Measurements from ENCODE around the gene GABBR2. TPM values are rescaled to one million over a fixed set of nuclear protein-coding genes. Genes with fewer than 3 reads are reported as not detected.

GABBR2 gene
- total and polyA plus RNA-seq, 2 experiments from 2014 or later = 0.89 to 1.3 TPM

DNA sequence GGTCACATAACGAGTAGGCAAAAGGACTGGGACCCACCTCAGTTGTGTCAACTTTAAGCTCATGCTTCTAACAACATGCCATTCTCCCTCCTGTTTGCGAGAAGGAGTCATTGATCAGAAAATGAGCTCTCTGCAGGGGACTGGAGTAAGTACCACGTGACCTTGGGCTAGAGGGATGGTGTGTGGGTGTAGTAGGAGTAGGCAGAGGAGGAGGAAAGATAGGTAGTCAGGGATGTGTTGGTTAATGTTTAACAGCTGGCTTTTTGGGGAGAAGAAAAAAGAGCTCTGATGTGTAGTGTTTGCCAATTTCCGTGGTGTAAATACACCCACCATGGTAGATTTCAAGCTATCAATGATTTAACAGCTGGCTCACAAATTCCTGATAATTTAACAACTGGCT, 293.0 kb downstream of the GABBR2 start (continued):
- TF ChIP-seq, protein P1, sequence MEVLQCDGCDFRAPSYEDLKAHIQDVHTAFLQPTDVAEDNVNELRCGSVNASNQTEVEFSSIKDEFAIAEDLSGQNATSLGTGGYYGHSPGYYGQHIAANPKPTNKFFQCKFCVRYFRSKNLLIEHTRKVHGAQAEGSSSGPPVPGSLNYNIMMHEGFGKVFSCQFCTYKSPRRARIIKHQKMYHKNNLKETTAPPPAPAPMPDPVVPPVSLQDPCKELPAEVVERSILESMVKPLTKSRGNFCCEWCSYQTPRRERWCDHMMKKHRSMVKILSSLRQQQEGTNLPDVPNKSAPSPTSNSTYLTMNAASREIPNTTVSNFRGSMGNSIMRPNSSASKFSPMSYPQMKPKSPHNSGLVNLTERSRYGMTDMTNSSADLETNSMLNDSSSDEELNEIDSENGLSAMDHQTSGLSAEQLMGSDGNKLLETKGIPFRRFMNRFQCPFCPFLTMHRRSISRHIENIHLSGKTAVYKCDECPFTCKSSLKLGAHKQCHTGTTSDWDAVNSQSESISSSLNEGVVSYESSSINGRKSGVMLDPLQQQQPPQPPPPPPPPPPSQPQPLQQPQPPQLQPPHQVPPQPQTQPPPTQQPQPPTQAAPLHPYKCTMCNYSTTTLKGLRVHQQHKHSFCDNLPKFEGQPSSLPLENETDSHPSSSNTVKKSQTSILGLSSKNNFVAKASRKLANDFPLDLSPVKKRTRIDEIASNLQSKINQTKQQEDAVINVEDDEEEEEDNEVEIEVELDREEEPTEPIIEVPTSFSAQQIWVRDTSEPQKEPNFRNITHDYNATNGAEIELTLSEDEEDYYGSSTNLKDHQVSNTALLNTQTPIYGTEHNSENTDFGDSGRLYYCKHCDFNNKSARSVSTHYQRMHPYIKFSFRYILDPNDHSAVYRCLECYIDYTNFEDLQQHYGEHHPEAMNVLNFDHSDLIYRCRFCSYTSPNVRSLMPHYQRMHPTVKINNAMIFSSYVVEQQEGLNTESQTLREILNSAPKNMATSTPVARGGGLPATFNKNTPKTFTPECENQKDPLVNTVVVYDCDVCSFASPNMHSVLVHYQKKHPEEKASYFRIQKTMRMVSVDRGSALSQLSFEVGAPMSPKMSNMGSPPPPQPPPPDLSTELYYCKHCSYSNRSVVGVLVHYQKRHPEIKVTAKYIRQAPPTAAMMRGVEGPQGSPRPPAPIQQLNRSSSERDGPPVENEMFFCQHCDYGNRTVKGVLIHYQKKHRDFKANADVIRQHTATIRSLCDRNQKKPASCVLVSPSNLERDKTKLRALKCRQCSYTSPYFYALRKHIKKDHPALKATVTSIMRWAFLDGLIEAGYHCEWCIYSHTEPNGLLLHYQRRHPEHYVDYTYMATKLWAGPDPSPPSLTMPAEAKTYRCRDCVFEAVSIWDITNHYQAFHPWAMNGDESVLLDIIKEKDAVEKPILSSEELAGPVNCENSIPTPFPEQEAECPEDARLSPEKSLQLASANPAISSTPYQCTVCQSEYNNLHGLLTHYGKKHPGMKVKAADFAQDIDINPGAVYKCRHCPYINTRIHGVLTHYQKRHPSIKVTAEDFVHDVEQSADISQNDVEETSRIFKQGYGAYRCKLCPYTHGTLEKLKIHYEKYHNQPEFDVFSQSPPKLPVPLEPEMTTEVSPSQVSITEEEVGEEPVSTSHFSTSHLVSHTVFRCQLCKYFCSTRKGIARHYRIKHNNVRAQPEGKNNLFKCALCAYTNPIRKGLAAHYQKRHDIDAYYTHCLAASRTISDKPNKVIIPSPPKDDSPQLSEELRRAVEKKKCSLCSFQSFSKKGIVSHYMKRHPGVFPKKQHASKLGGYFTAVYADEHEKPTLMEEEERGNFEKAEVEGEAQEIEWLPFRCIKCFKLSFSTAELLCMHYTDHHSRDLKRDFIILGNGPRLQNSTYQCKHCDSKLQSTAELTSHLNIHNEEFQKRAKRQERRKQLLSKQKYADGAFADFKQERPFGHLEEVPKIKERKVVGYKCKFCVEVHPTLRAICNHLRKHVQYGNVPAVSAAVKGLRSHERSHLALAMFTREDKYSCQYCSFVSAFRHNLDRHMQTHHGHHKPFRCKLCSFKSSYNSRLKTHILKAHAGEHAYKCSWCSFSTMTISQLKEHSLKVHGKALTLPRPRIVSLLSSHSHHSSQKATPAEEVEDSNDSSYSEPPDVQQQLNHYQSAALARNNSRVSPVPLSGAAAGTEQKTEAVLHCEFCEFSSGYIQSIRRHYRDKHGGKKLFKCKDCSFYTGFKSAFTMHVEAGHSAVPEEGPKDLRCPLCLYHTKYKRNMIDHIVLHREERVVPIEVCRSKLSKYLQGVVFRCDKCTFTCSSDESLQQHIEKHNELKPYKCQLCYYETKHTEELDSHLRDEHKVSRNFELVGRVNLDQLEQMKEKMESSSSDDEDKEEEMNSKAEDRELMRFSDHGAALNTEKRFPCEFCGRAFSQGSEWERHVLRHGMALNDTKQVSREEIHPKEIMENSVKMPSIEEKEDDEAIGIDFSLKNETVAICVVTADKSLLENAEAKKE (CRISPR knock-in tag; IDR thresholded peaks at IDR 0.05) = no peak

DNA sequence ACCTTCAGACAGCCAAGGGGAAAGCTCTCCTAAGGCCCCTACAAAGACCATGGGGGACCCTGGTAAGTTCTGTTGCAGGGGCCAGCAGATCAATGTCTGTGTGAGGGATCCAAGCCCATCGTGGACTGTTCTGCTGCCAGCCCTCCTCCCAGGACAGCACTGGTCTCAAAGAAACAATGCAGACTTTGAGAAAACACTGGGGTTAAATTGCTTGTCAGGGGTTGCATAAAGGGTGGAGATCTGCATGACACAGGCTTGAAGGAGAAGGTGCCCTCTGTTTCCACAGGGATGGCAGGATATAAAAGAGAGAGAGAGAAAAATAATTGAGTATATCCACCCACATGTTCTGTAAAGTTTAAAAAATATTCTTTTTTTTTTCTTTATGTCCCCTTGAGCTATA, 295.7 kb downstream of the GABBR2 start:
- DNase-seq (ENCODE audit: low spot score) (peak; percentile 13), ATAC-seq (peak; percentile 62)
- H3K79me2 ChIP-seq (replicated peaks; ENCODE audit: insufficient read depth) = no peaks in the 10 kb centered on the region
- H3K4me2 ChIP-seq = peak overlapping the region; percentile 14
- peaks cover 9% of the 10 kb centered on the region for H3K27me3 Mint-ChIP-seq (ENCODE audit: insufficient read depth, low read depth, poor library complexity)
- no peak overlapping the region for H3K4me3 Mint-ChIP-seq
- no peak overlapping the region for H3K27ac Mint-ChIP-seq
- no peaks in the 10 kb centered on the region for H3K27me3 ChIP-seq (ENCODE audit: insufficient read depth)
- no peaks in the 10 kb centered on the region for H4K20me1 ChIP-seq (replicated peaks; ENCODE audit: insufficient read depth)
- no peaks in the 10 kb centered on the region for H3K36me3 ChIP-seq (ENCODE audit: insufficient read depth)
- H3K9me3 Mint-ChIP-seq = peaks cover 6% of the 10 kb centered on the region
- no peaks in the 10 kb centered on the region for H3F3A ChIP-seq (replicated peaks; ENCODE audit: low read depth)
- H3K4me3 ChIP-seq = no peak overlapping the region
- peaks cover 19% of the 10 kb centered on the region for H3K4me1 ChIP-seq (ENCODE audit: insufficient read depth)
- peak overlapping the region; percentile 32; the same call in 1 of the 2 replicates for H2AFZ ChIP-seq
- H3K36me3 Mint-ChIP-seq (ENCODE audit: low read depth) = no peaks in the 10 kb centered on the region; the same call in 2 of the 3 replicates
- H3K27ac ChIP-seq (ENCODE audit: low read depth) = no peak overlapping the region
- H3K9me2 ChIP-seq (ENCODE audit: insufficient read depth) = peaks cover 14% of the 10 kb centered on the region; the same call in 1 of the 2 replicates
- H3K4me1 Mint-ChIP-seq = peaks cover 39% of the 10 kb centered on the region
- no peak for TF ChIP-seq STAT1 (IDR thresholded peaks at IDR 0.05; ENCODE audit: unreplicated experiment)
- TF ChIP-seq CREB1 (CRISPR knock-in tag; IDR thresholded peaks at IDR 0.05; ENCODE audit: low read depth) = no peak
- TF ChIP-seq JUNB (IDR thresholded peaks at IDR 0.05; ENCODE audit: unreplicated experiment) = no peak
- TF ChIP-seq EZH2phosphoT487 (IDR thresholded peaks at IDR 0.05; ENCODE audit: unreplicated experiment) = no peak
- no peak for TF ChIP-seq POLR2AphosphoS5 (IDR thresholded peaks at IDR 0.05; ENCODE audit: low read depth)
- no peak for TF ChIP-seq EZH2 (IDR thresholded peaks at IDR 0.05; ENCODE audit: low read depth, unreplicated experiment)
- no peak for TF ChIP-seq ZNF331 (CRISPR knock-in tag; IDR thresholded peaks at IDR 0.05; ENCODE audit: low read depth)
- TF ChIP-seq, protein P2, sequence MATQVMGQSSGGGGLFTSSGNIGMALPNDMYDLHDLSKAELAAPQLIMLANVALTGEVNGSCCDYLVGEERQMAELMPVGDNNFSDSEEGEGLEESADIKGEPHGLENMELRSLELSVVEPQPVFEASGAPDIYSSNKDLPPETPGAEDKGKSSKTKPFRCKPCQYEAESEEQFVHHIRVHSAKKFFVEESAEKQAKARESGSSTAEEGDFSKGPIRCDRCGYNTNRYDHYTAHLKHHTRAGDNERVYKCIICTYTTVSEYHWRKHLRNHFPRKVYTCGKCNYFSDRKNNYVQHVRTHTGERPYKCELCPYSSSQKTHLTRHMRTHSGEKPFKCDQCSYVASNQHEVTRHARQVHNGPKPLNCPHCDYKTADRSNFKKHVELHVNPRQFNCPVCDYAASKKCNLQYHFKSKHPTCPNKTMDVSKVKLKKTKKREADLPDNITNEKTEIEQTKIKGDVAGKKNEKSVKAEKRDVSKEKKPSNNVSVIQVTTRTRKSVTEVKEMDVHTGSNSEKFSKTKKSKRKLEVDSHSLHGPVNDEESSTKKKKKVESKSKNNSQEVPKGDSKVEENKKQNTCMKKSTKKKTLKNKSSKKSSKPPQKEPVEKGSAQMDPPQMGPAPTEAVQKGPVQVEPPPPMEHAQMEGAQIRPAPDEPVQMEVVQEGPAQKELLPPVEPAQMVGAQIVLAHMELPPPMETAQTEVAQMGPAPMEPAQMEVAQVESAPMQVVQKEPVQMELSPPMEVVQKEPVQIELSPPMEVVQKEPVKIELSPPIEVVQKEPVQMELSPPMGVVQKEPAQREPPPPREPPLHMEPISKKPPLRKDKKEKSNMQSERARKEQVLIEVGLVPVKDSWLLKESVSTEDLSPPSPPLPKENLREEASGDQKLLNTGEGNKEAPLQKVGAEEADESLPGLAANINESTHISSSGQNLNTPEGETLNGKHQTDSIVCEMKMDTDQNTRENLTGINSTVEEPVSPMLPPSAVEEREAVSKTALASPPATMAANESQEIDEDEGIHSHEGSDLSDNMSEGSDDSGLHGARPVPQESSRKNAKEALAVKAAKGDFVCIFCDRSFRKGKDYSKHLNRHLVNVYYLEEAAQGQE (IDR thresholded peaks at IDR 0.05; ENCODE audit: unreplicated experiment) = no peak
- TF ChIP-seq, protein P3, sequence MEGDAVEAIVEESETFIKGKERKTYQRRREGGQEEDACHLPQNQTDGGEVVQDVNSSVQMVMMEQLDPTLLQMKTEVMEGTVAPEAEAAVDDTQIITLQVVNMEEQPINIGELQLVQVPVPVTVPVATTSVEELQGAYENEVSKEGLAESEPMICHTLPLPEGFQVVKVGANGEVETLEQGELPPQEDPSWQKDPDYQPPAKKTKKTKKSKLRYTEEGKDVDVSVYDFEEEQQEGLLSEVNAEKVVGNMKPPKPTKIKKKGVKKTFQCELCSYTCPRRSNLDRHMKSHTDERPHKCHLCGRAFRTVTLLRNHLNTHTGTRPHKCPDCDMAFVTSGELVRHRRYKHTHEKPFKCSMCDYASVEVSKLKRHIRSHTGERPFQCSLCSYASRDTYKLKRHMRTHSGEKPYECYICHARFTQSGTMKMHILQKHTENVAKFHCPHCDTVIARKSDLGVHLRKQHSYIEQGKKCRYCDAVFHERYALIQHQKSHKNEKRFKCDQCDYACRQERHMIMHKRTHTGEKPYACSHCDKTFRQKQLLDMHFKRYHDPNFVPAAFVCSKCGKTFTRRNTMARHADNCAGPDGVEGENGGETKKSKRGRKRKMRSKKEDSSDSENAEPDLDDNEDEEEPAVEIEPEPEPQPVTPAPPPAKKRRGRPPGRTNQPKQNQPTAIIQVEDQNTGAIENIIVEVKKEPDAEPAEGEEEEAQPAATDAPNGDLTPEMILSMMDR (conservative IDR thresholded peaks at IDR 0.05; ENCODE audit: low read depth in 2 of 2) = no peak
- no peak for TF ChIP-seq ZNF114 (CRISPR knock-in tag; IDR thresholded peaks at IDR 0.05)
- no peak for TF ChIP-seq NANOG (IDR thresholded peaks at IDR 0.05; ENCODE audit: borderline replicate concordance)

Measured in GM23338 (cell line).